RWPE1 (cell line): ENCODE data around the gene RFTN1.

Experiments
- CTCF ChIA-PET: fragments of 350-600 bp; sonication (Branson Sonifier 250); formaldehyde crosslinking; extraction: SDS; loops from one replicate; lab custom pipeline; 2021; lab: Yijun Ruan, JAX
- POLR2A ChIA-PET: fragments of 400-600 bp; formaldehyde crosslinking; extraction: SDS; loops from one replicate; lab custom pipeline; 2020; ENCODE audit warnings: antibody characterized with exemption; ENCODE audit not compliant: low non-redundant PET; lab: Yijun Ruan, JAX
- DNase-seq: peaks from one replicate; pipeline ENCODE4 v3.0.0; 2012; ENCODE audit warnings: low spot score
- H3K27ac ChIP-seq: fragments of 450-650 bp; 2 replicates; pipeline ENCODE4 v1.5.1; 2017
- TF ChIP-seq, protein P1 (sequence below): fragments of 450-650 bp; conservative IDR thresholded peaks from 2 replicates; pipeline ENCODE4 v1.5.1; 2017; ENCODE audit warnings: low read depth, mild to moderate bottlenecking

The RFTN1 gene

DNA sequence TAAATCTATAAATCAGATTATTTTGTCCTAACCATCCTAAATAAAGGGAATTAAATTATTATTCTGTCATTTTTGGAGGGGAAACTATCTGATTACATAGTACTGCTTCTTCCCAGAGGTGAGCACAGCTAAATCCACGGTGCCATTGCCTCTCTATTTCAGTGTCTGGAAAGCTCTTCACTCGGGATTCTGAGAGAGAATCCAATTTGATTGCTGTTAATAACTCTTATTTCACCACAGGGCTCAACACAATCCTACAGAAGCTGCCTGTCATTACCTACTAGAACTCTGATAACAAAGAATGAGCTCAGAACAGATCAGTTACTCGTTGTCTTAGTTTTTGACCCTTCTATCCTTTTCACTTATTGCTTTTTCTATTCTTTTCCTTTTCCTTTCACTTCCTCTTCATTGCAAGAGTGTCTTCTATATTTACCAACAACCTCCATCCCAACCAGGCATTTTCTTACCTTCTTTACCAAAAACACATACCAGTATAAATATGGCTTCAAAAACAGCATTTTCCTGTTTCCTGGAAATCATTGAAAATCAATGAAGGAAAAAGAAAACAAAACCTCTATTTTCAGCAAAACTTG lies 218.1 kb downstream of the RFTN1 start:
- H3K27ac ChIP-seq, result no peak overlapping the region
- DNase-seq, result no peak
- ChIA-PET CTCF (no interaction called here), POLR2A (no interaction called here)
- TF ChIP-seq, protein P1, sequence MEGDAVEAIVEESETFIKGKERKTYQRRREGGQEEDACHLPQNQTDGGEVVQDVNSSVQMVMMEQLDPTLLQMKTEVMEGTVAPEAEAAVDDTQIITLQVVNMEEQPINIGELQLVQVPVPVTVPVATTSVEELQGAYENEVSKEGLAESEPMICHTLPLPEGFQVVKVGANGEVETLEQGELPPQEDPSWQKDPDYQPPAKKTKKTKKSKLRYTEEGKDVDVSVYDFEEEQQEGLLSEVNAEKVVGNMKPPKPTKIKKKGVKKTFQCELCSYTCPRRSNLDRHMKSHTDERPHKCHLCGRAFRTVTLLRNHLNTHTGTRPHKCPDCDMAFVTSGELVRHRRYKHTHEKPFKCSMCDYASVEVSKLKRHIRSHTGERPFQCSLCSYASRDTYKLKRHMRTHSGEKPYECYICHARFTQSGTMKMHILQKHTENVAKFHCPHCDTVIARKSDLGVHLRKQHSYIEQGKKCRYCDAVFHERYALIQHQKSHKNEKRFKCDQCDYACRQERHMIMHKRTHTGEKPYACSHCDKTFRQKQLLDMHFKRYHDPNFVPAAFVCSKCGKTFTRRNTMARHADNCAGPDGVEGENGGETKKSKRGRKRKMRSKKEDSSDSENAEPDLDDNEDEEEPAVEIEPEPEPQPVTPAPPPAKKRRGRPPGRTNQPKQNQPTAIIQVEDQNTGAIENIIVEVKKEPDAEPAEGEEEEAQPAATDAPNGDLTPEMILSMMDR, result no peak

DNA sequence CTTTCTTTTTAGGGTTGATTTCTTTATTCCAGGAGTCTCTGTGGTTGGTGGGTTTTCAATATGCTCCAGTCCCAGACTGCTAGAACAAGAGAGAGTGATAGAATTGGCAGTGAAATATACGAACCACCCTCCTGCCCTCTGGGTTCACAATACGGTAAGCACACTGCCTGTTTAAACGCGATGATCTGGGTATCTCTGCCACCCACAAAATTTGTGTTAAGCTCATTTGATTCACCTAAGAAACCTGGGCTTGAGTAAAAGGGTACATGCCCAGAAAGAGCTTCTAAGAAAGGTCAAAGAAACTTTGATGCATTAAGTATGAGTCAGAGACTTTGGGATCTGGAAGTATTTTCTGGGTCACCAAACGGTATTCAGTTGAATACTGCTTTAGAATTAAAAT lies 218.7 kb downstream of the RFTN1 start:
- ChIA-PET CTCF (no interaction called here), POLR2A (no interaction called here)
- TF ChIP-seq, protein P1, result no peak
- no peak for DNase-seq
- no peak overlapping the region for H3K27ac ChIP-seq

DNA sequence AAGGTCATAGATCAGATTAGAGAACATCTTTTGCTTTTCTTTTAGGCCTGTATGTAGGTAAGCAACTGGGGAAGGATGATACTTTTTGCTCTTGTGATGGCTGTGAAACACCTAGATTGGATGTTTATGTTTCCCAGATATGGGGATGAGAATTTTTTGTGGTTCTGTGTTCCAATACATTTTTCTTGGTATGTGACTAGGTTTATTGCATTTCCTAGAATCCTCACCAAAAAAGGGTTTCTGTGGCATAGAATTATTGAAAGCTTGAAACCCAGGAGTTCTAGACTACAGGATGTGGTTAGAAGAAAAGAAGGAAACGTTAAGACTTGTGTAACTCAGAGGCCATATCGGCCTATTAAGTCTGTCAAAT lies 222.7 kb downstream of the RFTN1 start:
- TF ChIP-seq, protein P1, result no peak
- CTCF ChIA-PET, result interaction anchor here (0.5 to 1.5 kb wide), 14 partner anchors 10 to 1244 kb away, joined by 3 to 19 read pairs (median 3); no protein-coding TSS in a partner anchor
- POLR2A ChIA-PET, result no interaction called here
- DNase-seq, result no peak
- no peak overlapping the region for H3K27ac ChIP-seq

DNA sequence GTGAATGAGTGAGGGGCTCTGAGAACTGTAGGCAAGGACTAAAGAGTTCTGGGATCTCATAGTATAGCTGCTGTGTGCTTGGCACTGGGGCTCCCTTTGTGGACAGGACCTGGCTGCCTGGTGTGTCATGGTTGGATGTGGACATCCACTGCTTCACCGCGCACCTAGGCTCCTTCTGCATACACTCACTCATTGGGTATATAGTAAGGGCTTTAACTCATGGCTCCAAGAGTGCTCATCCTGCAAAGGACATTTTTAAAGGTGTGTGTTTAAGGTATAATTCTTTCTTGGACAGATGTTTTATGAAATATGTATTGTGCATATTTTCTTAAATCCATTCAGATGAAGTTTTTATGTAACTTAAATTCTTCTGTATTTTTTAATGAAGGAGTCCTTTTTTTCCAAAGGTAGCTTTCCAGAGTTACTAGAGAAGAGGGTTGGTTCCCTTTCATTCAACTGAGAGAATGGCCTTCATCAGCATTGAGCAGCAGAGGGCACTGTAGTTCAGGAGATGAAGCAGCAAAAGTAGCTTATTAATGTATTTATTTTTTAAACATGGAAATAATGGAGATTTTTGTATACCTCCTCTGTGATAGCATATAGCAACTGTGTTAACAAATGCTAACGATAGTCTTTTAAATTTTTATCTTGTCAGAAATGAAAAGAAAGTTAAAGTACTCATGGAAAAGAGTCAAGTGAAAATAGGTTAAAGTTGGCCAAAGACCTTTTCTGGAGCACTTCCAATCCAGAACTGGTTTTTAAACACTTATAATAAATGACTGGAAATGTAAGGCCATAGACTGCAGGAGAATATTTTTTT lies 223.3 kb downstream of the RFTN1 start:
- no peak overlapping the region for H3K27ac ChIP-seq
- TF ChIP-seq, protein P1, result peak; percentile 74
- peak; percentile 25 for DNase-seq
- ChIA-PET POLR2A (no interaction called here), CTCF (interaction anchor here (0.5 to 1.5 kb wide), 16 partner anchors 10 to 1244 kb away, joined by 3 to 19 read pairs (median 3); no protein-coding TSS in a partner anchor)

DNA sequence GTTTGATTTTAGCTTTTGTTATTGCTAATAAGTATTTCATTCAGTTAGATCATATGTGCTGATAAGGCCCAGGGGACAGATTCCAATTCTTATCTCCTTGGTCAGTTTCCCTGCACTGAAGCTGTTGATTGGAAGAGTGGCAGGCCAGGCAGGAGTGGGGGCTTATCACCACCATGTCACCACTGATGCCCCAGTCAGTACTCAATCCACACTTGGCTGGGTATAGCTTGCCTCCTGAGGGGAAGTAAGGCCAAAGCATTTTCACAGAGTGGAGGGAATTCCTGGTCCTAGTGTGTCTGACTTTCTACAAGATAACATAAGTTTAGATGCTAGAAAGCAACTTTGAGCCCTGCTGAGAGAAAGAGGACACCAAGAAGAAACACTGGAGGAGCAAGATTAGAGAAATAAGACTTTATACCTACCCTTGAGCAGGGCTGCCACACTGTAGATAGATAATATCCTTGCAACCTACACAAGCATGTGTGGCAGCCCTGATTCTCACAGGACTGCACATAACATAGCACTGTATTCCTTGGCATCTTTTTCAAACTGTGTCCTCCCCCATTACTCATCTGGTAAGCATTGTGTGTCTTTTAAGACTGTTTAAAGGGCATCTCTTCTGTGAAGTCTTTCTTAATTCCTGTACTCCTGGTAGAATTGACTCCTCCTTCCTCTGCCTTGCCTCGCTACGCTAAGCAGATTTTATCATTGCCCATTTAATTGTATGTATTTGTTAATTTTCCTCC lies 224.2 kb downstream of the RFTN1 start:
- TF ChIP-seq, protein P1, result no peak
- no peak overlapping the region for H3K27ac ChIP-seq
- DNase-seq, result no peak
- ChIA-PET CTCF (interaction anchor here (0.5 to 1.0 kb wide), 3 partner anchors 9 to 1181 kb away, joined by 3 to 4 read pairs (median 3); no protein-coding TSS in a partner anchor), POLR2A (no interaction called here)

DNA sequence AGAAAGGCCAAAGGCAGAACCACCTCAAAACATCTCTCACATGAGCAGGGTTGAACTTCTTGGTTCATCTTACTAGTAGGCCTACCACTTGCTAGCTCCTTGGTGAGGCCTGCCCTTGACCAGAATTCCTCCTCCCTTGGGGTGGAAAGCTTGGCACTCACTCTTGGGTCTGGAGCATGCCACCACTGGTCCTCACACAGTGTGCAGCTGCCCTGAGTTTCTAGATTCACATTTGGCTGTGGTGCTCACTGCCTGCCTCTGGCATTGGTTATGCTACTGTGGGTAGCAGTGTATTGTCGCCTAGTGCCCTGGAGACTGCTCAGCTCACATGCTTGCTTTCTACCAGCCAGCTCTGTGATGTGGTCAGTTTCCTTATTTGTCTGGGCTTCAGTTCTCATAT lies 224.8 kb downstream of the RFTN1 start:
- POLR2A ChIA-PET, result no interaction called here
- TF ChIP-seq, protein P1, result no peak
- no peak overlapping the region for H3K27ac ChIP-seq
- no peak for DNase-seq
- CTCF ChIA-PET, result interaction anchor here (0.5 kb wide), 2 partner anchors 12 to 1180 kb away, joined by 3 to 4 read pairs; no protein-coding TSS in a partner anchor
